Transverse colon (tissue), 4 donors: ENCODE measurements around the gene ATXN1L. TPM values are rescaled to one million over a fixed set of nuclear protein-coding genes. Genes with fewer than 3 reads are reported as not detected.

ENCODE experiments used
- total RNA-seq, 4 donors: library from RNA; depleted of rRNA; stranded (reverse); fragments of >200 nt; gene quantifications; one replicate each; pipeline ENCODE4 v1.1.0, GENCODE V29; 2016

The ATXN1L gene
- total RNA-seq, 4 donors from 2014 or later = 16.7 to 33.3 (median 24.1) TPM

Other genes starting within 250 kb of the ATXN1L start
- gene MARVELD3, start 219.8 kb upstream of the ATXN1L start, total RNA-seq = 100 to 1,000 TPM; 113 to 381 (median 164) TPM
- 10 to 100 TPM; 50.5 to 98.4 (median 89.6) TPM for gene PHLPP2, start 121.3 kb upstream of the ATXN1L start, total RNA-seq
- gene AP1G1, start 37.1 kb upstream of the ATXN1L start, total RNA-seq = 100 to 1,000 TPM; 104 to 270 (median 121) TPM
- gene ZNF821, start 38.2 kb downstream of the ATXN1L start, total RNA-seq = 10 to 100 TPM in 3 of 4 donors, 1 to 10 TPM in 1; 9.4 to 31.6 (median 13.6) TPM
- 100 to 1,000 TPM; 200 to 303 (median 257) TPM for gene IST1, start 49.6 kb downstream of the ATXN1L start, total RNA-seq
- gene PKD1L3, start 154.4 kb downstream of the ATXN1L start, total RNA-seq = under 1 TPM in 1 of 4 donors, not detected in 3; 0.16 TPM
- 1 to 10 TPM in 2 of 4 donors, under 1 TPM in 1, not detected in 1; 0.75 to 4.8 (median 1.6) TPM for gene DHODH, start 162.8 kb downstream of the ATXN1L start, total RNA-seq
- gene HP, start 208.5 kb downstream of the ATXN1L start, total RNA-seq = 1 to 10 TPM in 1 of 4 donors, not detected in 3; 1.9 TPM
- gene HPR, start 217.2 kb downstream of the ATXN1L start, total RNA-seq = not detected
- 10 to 100 TPM in 3 of 4 donors, 1 to 10 TPM in 1; 9.8 to 23.9 (median 12.8) TPM for gene TXNL4B, start 247.6 kb downstream of the ATXN1L start, total RNA-seq
- gene DHX38, start 247.9 kb downstream of the ATXN1L start, total RNA-seq = 10 to 100 TPM; 37.6 to 60.8 (median 52.8) TPM